ENCODE measurements around the gene MYZAP. TPM values are rescaled to one million over a fixed set of nuclear protein-coding genes. Genes with fewer than 3 reads are reported as not detected.

Gene MYZAP
- total and polyA plus RNA-seq, 5 donors from 2014 or later, result 0.49 to 3.9 (median 1.6) TPM

GRCh38 chr15:57683481-57683880 is 91.8 kb downstream of the MYZAP start:
- Mint-ChIP-seq H3K27me3 (peaks cover 4% of the 10 kb centered on the region), H3K27ac (no peak overlapping the region), H3K9me3 (no peaks in the 10 kb centered on the region), H3K4me3 (no peak overlapping the region), H3K36me3 (peaks cover 7% of the 10 kb centered on the region), H3K4me1 (peaks cover 0 to 5% (median 3%) of the 10 kb centered on the region in 4 donors)
- Histone ChIP-seq H3K4me1 (ENCODE audit: control insufficient read depth, insufficient read depth, low read length, poor library complexity, severe bottlenecking) (no peaks in the 10 kb centered on the region), H3K36me3 (ENCODE audit: control insufficient read depth, insufficient read depth, low read length) (no peaks in the 10 kb centered on the region), H3K27me3 (ENCODE audit: control insufficient read depth, insufficient read depth, low read length) (no peaks in the 10 kb centered on the region), H3K27ac (ENCODE audit: insufficient read depth, low read length, poor library complexity, severe bottlenecking) (no peak overlapping the region), H3K9me3 (ENCODE audit: control insufficient read depth in 2 of 2, low read length in 2 of 2) (no peaks in the 10 kb centered on the region), H3K4me3 (ENCODE audit: low read depth, low read length) (no peak overlapping the region)
- ATAC-seq (ENCODE audit: low read depth in 2 of 2) (no peak), DNase-seq (no peak)

GRCh38 chr15:57684491-57685151 is 92.9 kb downstream of the MYZAP start:
- Mint-ChIP-seq H3K27me3 (peaks cover under 1% of the 10 kb centered on the region), H3K4me1 (peaks cover 0 to 5% (median 3%) of the 10 kb centered on the region in 4 donors), H3K27ac (no peak overlapping the region), H3K4me3 (no peak overlapping the region), H3K36me3 (peaks cover 7% of the 10 kb centered on the region), H3K9me3 (no peaks in the 10 kb centered on the region)
- Histone ChIP-seq H3K4me1 (ENCODE audit: control insufficient read depth, insufficient read depth, low read length, poor library complexity, severe bottlenecking) (no peaks in the 10 kb centered on the region), H3K9me3 (ENCODE audit: control insufficient read depth in 2 of 2, low read length in 2 of 2) (no peaks in the 10 kb centered on the region), H3K4me3 (ENCODE audit: low read depth, low read length) (no peak overlapping the region), H3K36me3 (ENCODE audit: control insufficient read depth, insufficient read depth, low read length) (no peaks in the 10 kb centered on the region), H3K27ac (ENCODE audit: insufficient read depth, low read length, poor library complexity, severe bottlenecking) (no peak overlapping the region), H3K27me3 (ENCODE audit: control insufficient read depth, insufficient read depth, low read length) (no peaks in the 10 kb centered on the region)
- ATAC-seq (ENCODE audit: low read depth in 2 of 2) (no peak), DNase-seq (no peak)

- DNase-seq, result no peak
- no peaks in the 10 kb centered on the region for H3K27me3 ChIP-seq (ENCODE audit: control insufficient read depth, insufficient read depth, low read length)
- Mint-ChIP-seq H3K9me3 (no peaks in the 10 kb centered on the region), H3K4me1 (peaks cover 0 to 4% (median 0%) of the 10 kb centered on the region in 4 donors), H3K36me3 (peaks cover 7% of the 10 kb centered on the region), H3K27me3 (no peaks in the 10 kb centered on the region), H3K4me3 (no peak overlapping the region), H3K27ac (peak overlapping the region in 1 of 3 donors; percentile 42)
- H3K9me3 ChIP-seq (ENCODE audit: control insufficient read depth in 2 of 2, low read length in 2 of 2), result no peaks in the 10 kb centered on the region
- no peak overlapping the region for H3K27ac ChIP-seq (ENCODE audit: insufficient read depth, low read length, poor library complexity, severe bottlenecking)
- H3K4me1 ChIP-seq (ENCODE audit: control insufficient read depth, insufficient read depth, low read length, poor library complexity, severe bottlenecking), result no peaks in the 10 kb centered on the region
- ATAC-seq (ENCODE audit: low read depth in 2 of 2), result no peak
- H3K4me3 ChIP-seq (ENCODE audit: low read depth, low read length), result no peak overlapping the region
- no peaks in the 10 kb centered on the region for H3K36me3 ChIP-seq (ENCODE audit: control insufficient read depth, insufficient read depth, low read length)
Observed at GRCh38 chr15:57685306-57686095, 93.8 kb downstream of the MYZAP start.

- DNase-seq, result no peak
- H3K27me3 Mint-ChIP-seq, result no peaks in the 10 kb centered on the region
- no peak overlapping the region for H3K27ac Mint-ChIP-seq
- no peaks in the 10 kb centered on the region for H3K9me3 ChIP-seq (ENCODE audit: control insufficient read depth in 2 of 2, low read length in 2 of 2)
- H3K36me3 ChIP-seq (ENCODE audit: control insufficient read depth, insufficient read depth, low read length), result no peaks in the 10 kb centered on the region
- ATAC-seq (ENCODE audit: low read depth in 2 of 2), result no peak
- no peaks in the 10 kb centered on the region for H3K4me1 ChIP-seq (ENCODE audit: control insufficient read depth, insufficient read depth, low read length, poor library complexity, severe bottlenecking)
- H3K36me3 Mint-ChIP-seq, result peaks cover 7% of the 10 kb centered on the region
- H3K9me3 Mint-ChIP-seq, result no peaks in the 10 kb centered on the region
- no peak overlapping the region for H3K27ac ChIP-seq (ENCODE audit: insufficient read depth, low read length, poor library complexity, severe bottlenecking)
- H3K27me3 ChIP-seq (ENCODE audit: control insufficient read depth, insufficient read depth, low read length), result no peaks in the 10 kb centered on the region
- H3K4me3 ChIP-seq (ENCODE audit: low read depth, low read length), result no peak overlapping the region
- no peak overlapping the region for H3K4me3 Mint-ChIP-seq
- peaks cover 0 to 4% (median 0%) of the 10 kb centered on the region in 4 donors for H3K4me1 Mint-ChIP-seq
Observed at GRCh38 chr15:57686657-57687056, 95.0 kb downstream of the MYZAP start.

GRCh38 chr15:57690341-57690966 is 98.8 kb downstream of the MYZAP start:
- Mint-ChIP-seq H3K4me1 (no peaks in the 10 kb centered on the region), H3K27me3 (peaks cover 21% of the 10 kb centered on the region), H3K27ac (no peak overlapping the region), H3K9me3 (peaks cover 0 to 1% (median 0%) of the 10 kb centered on the region in 7 donors), H3K4me3 (no peak overlapping the region), H3K36me3 (no peaks in the 10 kb centered on the region)
- H3K27ac ChIP-seq (ENCODE audit: insufficient read depth, low read length, poor library complexity, severe bottlenecking), result no peak overlapping the region
- no peaks in the 10 kb centered on the region for H3K9me3 ChIP-seq (ENCODE audit: control insufficient read depth in 2 of 2, low read length in 2 of 2)
- peaks cover 11% of the 10 kb centered on the region for H3K27me3 ChIP-seq (ENCODE audit: control insufficient read depth, insufficient read depth, low read length)
- no peak overlapping the region for H3K4me3 ChIP-seq (ENCODE audit: low read depth, low read length)
- H3K4me1 ChIP-seq (ENCODE audit: control insufficient read depth, insufficient read depth, low read length, poor library complexity, severe bottlenecking), result no peaks in the 10 kb centered on the region
- H3K36me3 ChIP-seq (ENCODE audit: control insufficient read depth, insufficient read depth, low read length), result no peaks in the 10 kb centered on the region
- no peak for DNase-seq
- ATAC-seq (ENCODE audit: low read depth in 2 of 2), result no peak

- no peak for DNase-seq
- ATAC-seq (ENCODE audit: low read depth in 2 of 2), result no peak
- no peaks in the 10 kb centered on the region for H3K36me3 Mint-ChIP-seq
- Histone ChIP-seq H3K27me3 (ENCODE audit: control insufficient read depth, insufficient read depth, low read length) (peaks cover 11% of the 10 kb centered on the region), H3K4me1 (ENCODE audit: control insufficient read depth, insufficient read depth, low read length, poor library complexity, severe bottlenecking) (no peaks in the 10 kb centered on the region), H3K36me3 (ENCODE audit: control insufficient read depth, insufficient read depth, low read length) (no peaks in the 10 kb centered on the region), H3K9me3 (ENCODE audit: control insufficient read depth in 2 of 2, low read length in 2 of 2) (no peaks in the 10 kb centered on the region), H3K27ac (ENCODE audit: insufficient read depth, low read length, poor library complexity, severe bottlenecking) (no peak overlapping the region), H3K4me3 (ENCODE audit: low read depth, low read length) (no peak overlapping the region)
- no peaks in the 10 kb centered on the region for H3K4me1 Mint-ChIP-seq
- H3K27ac Mint-ChIP-seq, result no peak overlapping the region
- H3K9me3 Mint-ChIP-seq, result peaks cover 0 to 1% (median 0%) of the 10 kb centered on the region in 7 donors
- H3K27me3 Mint-ChIP-seq, result peaks cover 23% of the 10 kb centered on the region
- H3K4me3 Mint-ChIP-seq, result no peak overlapping the region
Observed at GRCh38 chr15:57691082-57691481, 99.4 kb downstream of the MYZAP start.

GRCh38 chr15:57692709-57693108 is 101.0 kb downstream of the MYZAP start:
- H3K9me3 ChIP-seq (ENCODE audit: control insufficient read depth in 2 of 2, low read length in 2 of 2), result no peaks in the 10 kb centered on the region
- peaks cover 14% of the 10 kb centered on the region for H3K27me3 ChIP-seq (ENCODE audit: control insufficient read depth, insufficient read depth, low read length)
- no peak overlapping the region for H3K4me3 ChIP-seq (ENCODE audit: low read depth, low read length)
- peaks cover 3% of the 10 kb centered on the region for H3K36me3 Mint-ChIP-seq
- peaks cover 39% of the 10 kb centered on the region for H3K27me3 Mint-ChIP-seq
- H3K27ac ChIP-seq (ENCODE audit: insufficient read depth, low read length, poor library complexity, severe bottlenecking), result no peak overlapping the region
- H3K4me1 ChIP-seq (ENCODE audit: control insufficient read depth, insufficient read depth, low read length, poor library complexity, severe bottlenecking), result no peaks in the 10 kb centered on the region
- peaks cover 0 to 1% (median 0%) of the 10 kb centered on the region in 7 donors for H3K9me3 Mint-ChIP-seq
- H3K27ac Mint-ChIP-seq, result no peak overlapping the region
- no peak overlapping the region for H3K4me3 Mint-ChIP-seq
- no peak for ATAC-seq (ENCODE audit: low read depth in 2 of 2)
- no peaks in the 10 kb centered on the region for H3K4me1 Mint-ChIP-seq
- H3K36me3 ChIP-seq (ENCODE audit: control insufficient read depth, insufficient read depth, low read length), result no peaks in the 10 kb centered on the region
- DNase-seq, result no peak
